HepG2 (cell line): Measurements from ENCODE around the gene STX1B. TPM values are rescaled to one million over a fixed set of nuclear protein-coding genes. Genes with fewer than 3 reads are reported as not detected.

Experiments used
- ATAC-seq: fragments of 200-7000 bp; cut with Tn5 transposase; 3 replicates; pipeline ENCODE4 v1.9.1; 2020; ENCODE audit warnings: mild to moderate bottlenecking, moderate library complexity
- BruUV-seq: library from RNA; stranded (reverse); fragments of 400-500 nt; replicated peaks from 2 replicates; lab custom pipeline; 2021; lab: Mats Ljungman, UMichigan
- CTCF ChIA-PET: fragments of 300-600 bp; formaldehyde crosslinking; extraction: SDS; loops from one replicate; lab custom pipeline; 2021; ENCODE audit warnings: low total read pairs, inconsistent platforms, low intra/inter-chr PET ratio; lab: Yijun Ruan, JAX
- POLR2A ChIA-PET: fragments of 350-600 bp; sonication (Branson Sonifier 250); formaldehyde crosslinking; loops from one replicate; lab custom pipeline; 2020; ENCODE audit warnings: antibody characterized with exemption, inconsistent platforms; lab: Yijun Ruan, JAX
- DNase-seq: peaks from one replicate; pipeline ENCODE4 v3.0.0-alpha.2; 2015; ENCODE audit warnings: low spot score
- FAIRE-seq: peaks from 3 replicates; lab custom pipeline; 2011; peaks lifted over from hg19 to GRCh38; lab: Jason Lieb, UNC
- H2AFZ ChIP-seq: one replicate; pipeline ENCODE4 v1.6.1; 2011; ENCODE audit warnings: low read length, inconsistent platforms
- H3K27ac ChIP-seq: fragments of 300-600 bp; 3 replicates; pipeline ENCODE4 v1.8.0; 2011; ENCODE audit warnings: mixed run types, mild to moderate bottlenecking, mixed read lengths, low read length, inconsistent platforms; ENCODE audit not compliant: insufficient read depth; ENCODE audit errors: extremely low read length
- H3K27me3 ChIP-seq, 2 experiments: fragments of 200-600 bp in 1 of 2; 2 replicates in 1 of 2; 3 replicates in 1 of 2; pipeline versions ENCODE4 v1.6.0 to v1.8.0; 2011; ENCODE audit warnings: low read length in 2 of 2, mild to moderate bottlenecking in 2 of 2, moderate library complexity in 2 of 2, inconsistent platforms in 1 of 2; ENCODE audit not compliant: insufficient read depth in 2 of 2, control insufficient read depth in 1 of 2
- H3K36me3 ChIP-seq, 2 experiments: fragments of 200-600 bp in 1 of 2; replicated peaks in 1 of 2; 2 replicates in 1 of 2; 3 replicates in 1 of 2; pipeline versions ENCODE4 v1.5.1 to v1.8.0; 2011; ENCODE audit warnings: low read length in 2 of 2, inconsistent platforms in 1 of 2; ENCODE audit not compliant: insufficient read depth in 2 of 2, control insufficient read depth in 1 of 2
- H3K4me1 ChIP-seq: 2 replicates; pipeline ENCODE4 v1.5.1; 2012; ENCODE audit warnings: low read length, inconsistent platforms; ENCODE audit not compliant: insufficient read depth
- H3K4me2 ChIP-seq: 2 replicates; pipeline ENCODE4 v1.6.0; 2011; ENCODE audit warnings: low read depth, low read length, inconsistent platforms
- H3K4me3 ChIP-seq, 3 experiments: fragments of 200-600 bp in 1 of 3; sonication (generic), shearing (Covaris generic) in 1 of 3; replicated peaks in 1 of 3; 2 replicates each; pipeline ENCODE4 v1.5.1; 2011 to 2016; ENCODE audit warnings: low read length in 3 of 3, inconsistent platforms in 2 of 3, low read depth in 2 of 3, mild to moderate bottlenecking in 2 of 3, control low read depth in 1 of 3, mixed read lengths in 1 of 3; ENCODE audit not compliant: insufficient read depth in 1 of 3
- H3K79me2 ChIP-seq: one replicate; pipeline ENCODE4 v1.6.1; 2011; ENCODE audit warnings: low read length, inconsistent platforms; ENCODE audit not compliant: insufficient read depth
- H3K9ac ChIP-seq: 2 replicates; pipeline ENCODE4 v1.6.0; 2011; ENCODE audit warnings: mild to moderate bottlenecking, low read depth, low read length, inconsistent platforms; ENCODE audit not compliant: insufficient read depth
- H3K9me3 ChIP-seq: 2 replicates; pipeline ENCODE4 v1.5.1; 2012; ENCODE audit warnings: mild to moderate bottlenecking, low read length
- H4K20me1 ChIP-seq: 2 replicates; pipeline ENCODE4 v1.6.0; 2011; ENCODE audit warnings: inconsistent platforms, mild to moderate bottlenecking, low read length, moderate library complexity; ENCODE audit not compliant: insufficient read depth
- AGO2 ChIP-seq: fragments of 200-400 bp; formaldehyde crosslinking; optimal IDR thresholded peaks from 2 replicates; pipeline ENCODE3; 2017; ENCODE audit warnings: mild to moderate bottlenecking, low read depth, low read length, moderate library complexity
- HIC2 ChIP-seq: sonication (generic); formaldehyde crosslinking; IDR thresholded peaks from 2 replicates; pipeline ENCODE4 v1.9.0; 2022; ENCODE audit warnings: low read depth, missing genetic modification reagents
- HNRNPK ChIP-seq: fragments of 200-400 bp; formaldehyde crosslinking; IDR thresholded peaks from 2 replicates; pipeline ENCODE4 v1.6.1; 2018; ENCODE audit warnings: low read length, low read depth, moderate library complexity, mild to moderate bottlenecking; ENCODE audit not compliant: poor library complexity, severe bottlenecking
- RBFOX2 ChIP-seq: fragments of 200-400 bp; formaldehyde crosslinking; IDR thresholded peaks from 2 replicates; pipeline ENCODE4 v1.6.1; 2017; ENCODE audit warnings: low read depth, mild to moderate bottlenecking, low read length
- TMF1 ChIP-seq: sonication (generic); formaldehyde crosslinking; IDR thresholded peaks from 2 replicates; pipeline ENCODE4 v1.8.1; 2022; ENCODE audit warnings: low read depth, missing genetic modification reagents
- ZNF275 ChIP-seq: sonication (generic); formaldehyde crosslinking; IDR thresholded peaks from 2 replicates; pipeline ENCODE4 v1.8.0; 2022; ENCODE audit warnings: missing genetic modification reagents, mild to moderate bottlenecking, inconsistent platforms, borderline replicate concordance
- ZNF280B ChIP-seq: sonication (generic); formaldehyde crosslinking; IDR thresholded peaks from 2 replicates; pipeline ENCODE4 v1.5.0; 2020; ENCODE audit warnings: missing genetic modification reagents, mild to moderate bottlenecking, borderline replicate concordance
- ZNF335 ChIP-seq: sonication (generic); formaldehyde crosslinking; IDR thresholded peaks from 2 replicates; pipeline ENCODE4 v1.4.0; 2020; ENCODE audit warnings: missing genetic modification reagents
- WGBS: methylation state at CpG from one replicate; pipeline ENCODE4 v1.1.6; 2017; ENCODE audit warnings: low lambda C conversion rate; 5-methylcytosine and 5-hydroxymethylcytosine counted together
- in situ Hi-C: cut with HindIII; loops from 2 replicates; pipeline ENCODE4 v1.10.0; 2017; ENCODE audit warnings: low pct_unique_long_range_greater_than_20kb; ENCODE audit not compliant: extremely low pct_ligation_motif_present
- intact Hi-C: fragments of 100-400 bp; cut with micrococcal nuclease; formaldehyde crosslinking; loops from one replicate; pipeline ENCODE4 v1.10.0; 2022; ENCODE audit not compliant: unreplicated experiment
- polyA plus RNA-seq, 8 experiments: library from polyadenylated mRNA; depleted of rRNA in 3 of 8; stranded (reverse) in 7 of 8; unstranded in 1 of 8; fragments of >200 nt; fragmentation: Illumina TruSeq in 4 of 8; extraction: Trizol in 4 of 8; gene quantifications; 2 replicates each; pipeline versions ENCODE4 v1.2.1 to v1.2.3, GENCODE V29; 2011 to 2016; ENCODE audit warnings: low read depth in 4 of 8, missing spikeins in 1 of 8, mixed read lengths in 1 of 8; ENCODE audit not compliant: insufficient read depth in 1 of 8
- total RNA-seq, 5 experiments: library from RNA; depleted of rRNA; stranded (reverse); fragments of >200 nt; fragmentation: Illumina TruSeq; extraction: Trizol; gene quantifications; 2 replicates each; pipeline ENCODE4 v1.2.3, GENCODE V29; 2016; ENCODE audit warnings: low read depth in 1 of 5

STX1B gene
- total and polyA plus RNA-seq, 2 of the 13 experiments (the other 11 are each of a cell fraction or from before 2014, with no cell fraction given): 2.1 to 3.0 TPM

DNA sequence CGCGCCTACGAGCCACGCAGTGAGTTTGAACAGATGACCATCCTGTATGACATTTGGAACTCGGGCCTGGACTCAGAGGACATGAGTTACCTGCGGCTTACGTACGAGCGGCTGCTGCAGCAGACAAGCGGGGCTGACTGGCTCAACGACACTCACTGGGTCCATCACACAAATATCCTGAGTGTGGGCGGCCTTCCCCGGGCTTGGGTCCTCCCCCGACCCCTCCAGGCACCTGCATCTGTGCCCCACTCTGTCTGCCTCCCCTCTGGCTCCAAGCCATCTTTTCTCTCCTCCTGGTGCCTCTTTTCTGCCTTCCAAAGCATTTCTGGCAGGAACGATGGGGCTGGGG is 30.4 kb downstream of the STX1B start:
- H3K27ac ChIP-seq: no peak overlapping the region
- H3K79me2 ChIP-seq: no peaks in the 10 kb centered on the region
- H3K4me2 ChIP-seq: no peak overlapping the region
- POLR2A ChIA-PET: no interaction called here
- peaks cover 40 to 83% of the 10 kb centered on the region in 2 experiments for H3K36me3 ChIP-seq
- H2AFZ ChIP-seq: no peak overlapping the region
- intact Hi-C loops: loop anchor here (10.0 kb wide), 1 partner anchor 885 kb away; no protein-coding TSS in a partner anchor
- 96% methylated on average over 14 of the region's 15 CpGs for WGBS
- H3K9ac ChIP-seq: no peak overlapping the region
- FAIRE-seq (no peak), DNase-seq (no peak), ATAC-seq (no peak)
- no peaks in the 10 kb centered on the region for H3K27me3 ChIP-seq
- H3K4me3 ChIP-seq: no peak overlapping the region
- H3K4me1 ChIP-seq: no peaks in the 10 kb centered on the region
- no peaks in the 10 kb centered on the region; the same call in 1 of the 2 replicates for H4K20me1 ChIP-seq
- TF ChIP-seq ZNF275 (CRISPR knock-in tag) (no peak), ZNF335 (CRISPR knock-in tag) (no peak), TMF1 (CRISPR knock-in tag) (no peak)
- in situ Hi-C loops: loop anchor here (25.0 kb wide), 1 partner anchor 732 kb away; a partner anchor contains a TSS
- CTCF ChIA-PET: no interaction called here
- H3K9me3 ChIP-seq: no peaks in the 10 kb centered on the region
- BruUV-seq: no TSS peak

DNA sequence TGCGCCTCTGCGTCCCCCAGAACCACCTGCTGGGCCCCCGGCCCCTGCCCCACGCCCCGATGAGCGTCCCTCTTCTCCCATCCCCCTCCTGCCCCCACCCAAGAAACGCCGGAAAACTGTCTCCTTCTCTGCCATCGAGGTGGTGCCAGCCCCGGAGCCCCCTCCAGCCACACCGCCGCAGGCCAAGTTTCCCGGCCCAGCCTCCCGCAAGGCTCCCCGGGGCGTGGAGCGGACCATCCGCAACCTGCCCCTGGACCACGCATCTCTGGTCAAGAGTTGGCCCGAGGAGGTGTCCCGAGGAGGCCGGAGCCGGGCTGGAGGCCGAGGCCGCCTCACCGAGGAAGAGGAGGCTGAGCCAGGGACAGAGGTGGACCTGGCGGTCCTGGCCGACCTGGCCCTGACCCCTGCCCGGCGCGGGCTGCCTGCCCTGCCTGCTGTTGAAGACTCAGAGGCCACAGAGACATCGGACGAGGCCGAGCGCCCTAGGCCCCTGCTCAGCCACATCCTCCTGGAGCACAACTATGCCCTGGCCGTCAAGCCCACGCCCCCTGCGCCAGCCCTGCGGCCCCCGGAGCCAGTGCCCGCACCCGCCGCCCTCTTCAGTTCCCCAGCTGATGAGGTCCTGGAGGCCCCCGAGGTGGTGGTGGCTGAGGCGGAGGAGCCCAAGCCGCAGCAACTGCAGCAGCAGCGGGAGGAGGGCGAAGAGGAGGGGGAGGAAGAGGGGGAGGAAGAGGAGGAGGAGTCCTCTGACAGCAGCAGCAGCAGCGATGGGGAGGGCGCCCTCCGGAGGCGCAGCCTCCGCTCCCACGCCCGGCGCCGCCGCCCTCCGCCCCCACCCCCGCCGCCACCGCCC is 31.0 kb downstream of the STX1B start:
- intact Hi-C loops (loop anchor here (10.0 kb wide), 1 partner anchor 885 kb away; no protein-coding TSS in a partner anchor), in situ Hi-C loops (loop anchor here (25.0 kb wide), 1 partner anchor 733 kb away; a partner anchor contains a TSS)
- WGBS: 98% methylated on average over 57 of the region's 62 CpGs
- no peak overlapping the region for H3K4me3 ChIP-seq
- no TSS peak for BruUV-seq
- no peaks in the 10 kb centered on the region for H3K79me2 ChIP-seq
- H3K9ac ChIP-seq: no peak overlapping the region
- CTCF ChIA-PET: no interaction called here
- H2AFZ ChIP-seq: no peak overlapping the region
- peaks cover 40 to 83% of the 10 kb centered on the region in 2 experiments for H3K36me3 ChIP-seq
- 0 out of 2 replicates have a peak, but pooled peaks have one; percentile 16 for TF ChIP-seq ZNF280B
- TF ChIP-seq HNRNPK: peak; percentile 69
- peak; percentile 50; the same call in 1 of the 2 replicates for TF ChIP-seq RBFOX2
- peak; percentile 72 for TF ChIP-seq AGO2
- TF ChIP-seq HIC2: no peak
- DNase-seq (no peak), FAIRE-seq (no peak), ATAC-seq (no peak)
- H3K4me2 ChIP-seq: no peak overlapping the region
- POLR2A ChIA-PET: no interaction called here
- H3K27ac ChIP-seq: no peak overlapping the region
- H3K4me1 ChIP-seq: no peaks in the 10 kb centered on the region
- no peaks in the 10 kb centered on the region; the same call in 1 of the 2 replicates for H4K20me1 ChIP-seq
- H3K27me3 ChIP-seq: no peaks in the 10 kb centered on the region
- no peaks in the 10 kb centered on the region for H3K9me3 ChIP-seq
